ENCODE data around the gene GAS6. TPM values are rescaled to one million over a fixed set of nuclear protein-coding genes. Genes with fewer than 3 reads are reported as not detected.

The GAS6 gene
- total RNA-seq, 1 donor from 2014 or later: 70.0 TPM

- H3K27me3 ChIP-seq (ENCODE audit: control insufficient read depth, insufficient read depth, low read length): no peaks in the 10 kb centered on the region
- no peaks in the 10 kb centered on the region for H3K36me3 ChIP-seq (ENCODE audit: control insufficient read depth, insufficient read depth, low read length)
- FAIRE-seq (no peak), DNase-seq (ENCODE audit: low read depth) (no peak)
- H3K4me3 ChIP-seq (ENCODE audit: low read depth, low read length): no peak overlapping the region
- TF ChIP-seq CTCF (IDR thresholded peaks at IDR 0.05; ENCODE audit: insufficient read depth, low read length, severe bottlenecking): no peak
These were observed 27.1 kb upstream of the GAS6 start for GRCh38 chr13:113890774-113891480.

- H3K4me3 ChIP-seq (ENCODE audit: low read depth, low read length): no peak overlapping the region
- no peaks in the 10 kb centered on the region for H3K36me3 ChIP-seq (ENCODE audit: control insufficient read depth, insufficient read depth, low read length)
- FAIRE-seq (no peak), DNase-seq (ENCODE audit: low read depth) (peak; percentile 9)
- no peak for TF ChIP-seq CTCF (IDR thresholded peaks at IDR 0.05; ENCODE audit: insufficient read depth, low read length, severe bottlenecking)
- H3K27me3 ChIP-seq (ENCODE audit: control insufficient read depth, insufficient read depth, low read length): no peaks in the 10 kb centered on the region
These were observed 25.6 kb upstream of the GAS6 start for GRCh38 chr13:113889467-113889866.

- Histone ChIP-seq H3K27me3 (ENCODE audit: control insufficient read depth, insufficient read depth, low read length) (no peaks in the 10 kb centered on the region), H3K4me3 (ENCODE audit: low read depth, low read length) (no peak overlapping the region), H3K36me3 (ENCODE audit: control insufficient read depth, insufficient read depth, low read length) (no peaks in the 10 kb centered on the region)
- peak; percentile 82 for FAIRE-seq
- TF ChIP-seq CTCF (IDR thresholded peaks at IDR 0.05; ENCODE audit: insufficient read depth, low read length, severe bottlenecking): no peak
- no peak for DNase-seq (ENCODE audit: low read depth)
These were observed 24.9 kb upstream of the GAS6 start for GRCh38 chr13:113888701-113889330.

- H3K27me3 ChIP-seq (ENCODE audit: control insufficient read depth, insufficient read depth, low read length): no peaks in the 10 kb centered on the region
- H3K4me3 ChIP-seq (ENCODE audit: low read depth, low read length): no peak overlapping the region
- DNase-seq (ENCODE audit: low read depth): no peak
- H3K36me3 ChIP-seq (ENCODE audit: control insufficient read depth, insufficient read depth, low read length): no peaks in the 10 kb centered on the region
- FAIRE-seq: no peak
- TF ChIP-seq CTCF (IDR thresholded peaks at IDR 0.05; ENCODE audit: insufficient read depth, low read length, severe bottlenecking): no peak
These were observed 23.9 kb upstream of the GAS6 start for GRCh38 chr13:113887700-113888201.

GRCh38 chr13:113886561-113887112 lies 22.8 kb upstream of the GAS6 start:
- no peak for DNase-seq (ENCODE audit: low read depth)
- no peak for FAIRE-seq
- no peaks in the 10 kb centered on the region for H3K36me3 ChIP-seq (ENCODE audit: control insufficient read depth, insufficient read depth, low read length)
- H3K27me3 ChIP-seq (ENCODE audit: control insufficient read depth, insufficient read depth, low read length): no peaks in the 10 kb centered on the region
- TF ChIP-seq CTCF (IDR thresholded peaks at IDR 0.05; ENCODE audit: insufficient read depth, low read length, severe bottlenecking): no peak
- no peak overlapping the region for H3K4me3 ChIP-seq (ENCODE audit: low read depth, low read length)
